B cell (primary cell): Measurements from ENCODE around the gene DOK7. TPM values are rescaled to one million over a fixed set of nuclear protein-coding genes. Genes with fewer than 3 reads are reported as not detected.

Experiments used
- ATAC-seq: fragments of 200-7000 bp; cut with Tn5 transposase; one replicate; pipeline ENCODE4 v1.10.0; 2021; ENCODE audit warnings: low read depth, mild to moderate bottlenecking, moderate number of reproducible peaks, moderate library complexity
- CTCF ChIA-PET: fragments of 350-600 bp; sonication (Branson Sonifier 250); formaldehyde crosslinking; loops from one replicate; lab custom pipeline; 2021; ENCODE audit warnings: antibody characterized with exemption, inconsistent platforms; lab: Charles Lee
- POLR2A ChIA-PET: fragments of 350-600 bp; sonication (Branson Sonifier 250); formaldehyde crosslinking; loops from one replicate; lab custom pipeline; 2021; ENCODE audit warnings: antibody characterized with exemption; lab: Charles Lee
- DNase-seq: peaks from one replicate; pipeline ENCODE4 v3.0.0; 2013
- H2AFZ ChIP-seq: 2 replicates; pipeline ENCODE4 v1.6.1; 2012; ENCODE audit warnings: mild to moderate bottlenecking, low read depth, low read length; ENCODE audit not compliant: insufficient read depth, poor library complexity, severe bottlenecking
- H3K27ac ChIP-seq, 2 donors: 1 replicate in 1 of 2; 2 replicates in 1 of 2; pipeline ENCODE4 v1.5.1; 2012 to 2013; ENCODE audit warnings: low read length in 2 of 2, mild to moderate bottlenecking in 2 of 2, moderate library complexity in 1 of 2
- H3K27me3 ChIP-seq, 4 experiments: fragments of 200-600 bp in 1 of 4; sonication (generic) in 1 of 4; replicated peaks in 1 of 4; 1 replicate in 2 of 4; 2 replicates in 2 of 4; pipeline versions ENCODE4 v1.6.1 to v1.7.0; 2013 to 2016; ENCODE audit warnings: low read length in 3 of 4, mild to moderate bottlenecking in 2 of 4, mixed read lengths in 1 of 4, moderate library complexity in 1 of 4; ENCODE audit not compliant: insufficient read depth in 4 of 4, control insufficient read depth in 3 of 4; ENCODE audit errors: control extremely low read depth in 1 of 4
- H3K36me3 ChIP-seq, 2 experiments: replicated peaks in 1 of 2; 1 replicate in 1 of 2; 2 replicates in 1 of 2; pipeline versions ENCODE4 v1.6.1 to v1.7.1; 2013; ENCODE audit warnings: low read length in 1 of 2; ENCODE audit not compliant: insufficient read depth in 2 of 2, control insufficient read depth in 1 of 2; ENCODE audit errors: control extremely low read depth in 1 of 2, extremely low read depth in 1 of 2
- H3K4me1 ChIP-seq, 2 donors: fragments of 200-600 bp in 1 of 2; sonication (generic) in 1 of 2; 1 replicate in 1 of 2; 2 replicates in 1 of 2; pipeline versions ENCODE4 v1.5.1 to v1.6.1; 2013 to 2017; ENCODE audit warnings: low read length in 2 of 2; ENCODE audit not compliant: control insufficient read depth in 2 of 2, insufficient read depth in 2 of 2
- H3K4me2 ChIP-seq: replicated peaks from 2 replicates; pipeline ENCODE3; 2012; ENCODE audit warnings: mild to moderate bottlenecking, low read depth, low read length; ENCODE audit not compliant: poor library complexity, severe bottlenecking
- H3K4me3 ChIP-seq, 5 experiments: fragments of 200-600 bp in 1 of 5; sonication (generic) in 1 of 5; 1 replicate in 3 of 5; 2 replicates in 2 of 5; pipeline versions ENCODE4 v1.5.1 to v1.7.0; 2011 to 2016; ENCODE audit warnings: low read length in 4 of 5, mild to moderate bottlenecking in 4 of 5, low read depth in 2 of 5, control low read depth in 1 of 5, moderate library complexity in 1 of 5; ENCODE audit not compliant: insufficient read depth in 1 of 5; ENCODE audit errors: control extremely low read depth in 1 of 5, extremely low read depth in 1 of 5
- H3K79me2 ChIP-seq: fragments of 200-600 bp; sonication (generic); one replicate; pipeline ENCODE4 v1.6.0; 2016; ENCODE audit warnings: low read length; ENCODE audit not compliant: control insufficient read depth, insufficient read depth
- H3K9ac ChIP-seq: fragments of 200-600 bp; sonication (generic); 2 replicates; pipeline ENCODE4 v1.6.1; 2017; ENCODE audit warnings: mild to moderate bottlenecking, low read length, moderate library complexity
- H3K9me3 ChIP-seq, 3 donors: one replicate each; pipeline versions ENCODE4 v1.6.1 to v1.7.1; 2013; ENCODE audit warnings: low read length in 2 of 3; ENCODE audit not compliant: control insufficient read depth in 2 of 3, insufficient read depth in 1 of 3; ENCODE audit errors: control extremely low read depth in 1 of 3
- H4K20me1 ChIP-seq: 2 replicates; pipeline ENCODE4 v1.6.0; 2012; ENCODE audit warnings: mild to moderate bottlenecking, low read length; ENCODE audit not compliant: insufficient read depth, control insufficient read depth, poor library complexity, severe bottlenecking
- H3K27ac Mint-ChIP-seq: one replicate; pipeline ENCODE4 v1.8.0; 2021; ENCODE audit warnings: mixed read lengths
- H3K27me3 Mint-ChIP-seq: one replicate; pipeline ENCODE4 v1.8.0; 2021; ENCODE audit warnings: mixed read lengths
- H3K4me1 Mint-ChIP-seq: one replicate; pipeline ENCODE4 v1.8.0; 2021; ENCODE audit warnings: mixed read lengths
- H3K4me3 Mint-ChIP-seq: one replicate; pipeline ENCODE4 v1.8.0; 2021; ENCODE audit warnings: mixed read lengths
- H3K9me3 Mint-ChIP-seq: one replicate; pipeline ENCODE4 v1.8.0; 2022; ENCODE audit warnings: mixed read lengths; ENCODE audit not compliant: insufficient read depth
- CTCF ChIP-seq: fragments of 200-600 bp; IDR thresholded peaks from one replicate; pipeline ENCODE4 v1.8.0; 2022; ENCODE audit warnings: antibody characterized with exemption, mild to moderate bottlenecking
- EZH2 ChIP-seq: IDR thresholded peaks from 2 replicates; pipeline ENCODE4 v1.6.1; 2012; ENCODE audit warnings: borderline replicate concordance, low read depth, mild to moderate bottlenecking, moderate library complexity, low read length; ENCODE audit not compliant: insufficient read depth, poor library complexity, severe bottlenecking
- WGBS: methylation state at CpG from one replicate; pipeline ENCODE4 v1.1.5; 2013; ENCODE audit warnings: missing lambda C conversion rate; ENCODE audit not compliant: insufficient coverage; 5-methylcytosine and 5-hydroxymethylcytosine counted together
- intact Hi-C: fragments of 100-400 bp; cut with micrococcal nuclease; formaldehyde crosslinking; loops from one replicate; pipeline ENCODE4 v1.10.0; 2022
- polyA plus RNA-seq: library from polyadenylated mRNA; depleted of rRNA; stranded (reverse); fragments of >200 nt; gene quantifications from 2 replicates; pipeline ENCODE4 v1.2.3, GENCODE V29; 2012
- total RNA-seq, 2 donors: library from RNA; stranded (reverse); fragments of 120-200 nt in 1 of 2; gene quantifications; 1 replicate in 1 of 2; 2 replicates in 1 of 2; pipeline versions ENCODE4 v1.2.3 to v1.2.4, GENCODE V29; 2013 to 2022

Gene DOK7
- total and polyA plus RNA-seq, 2 donors (not counting 1 experiment from before 2014, with no cell fraction given): 24.1 to 24.8 TPM

GRCh38 chr4:3429651-3430050 is 33.5 kb upstream of the DOK7 start:
- intact Hi-C loops: no loop called here
- Histone ChIP-seq H3K27ac (no peak overlapping the region), H3K9me3 (no peaks in the 10 kb centered on the region), H3K27me3 (no peaks in the 10 kb centered on the region), H3K4me1 (peaks cover 0 to 5% of the 10 kb centered on the region in 2 donors), H2AFZ (no peak overlapping the region), H3K36me3 (no peaks in the 10 kb centered on the region), H3K9ac (no peak overlapping the region), H4K20me1 (no peaks in the 10 kb centered on the region), H3K4me2 (no peak overlapping the region), H3K4me3 (no peak overlapping the region), H3K79me2 (no peaks in the 10 kb centered on the region)
- Mint-ChIP-seq H3K4me3 (no peak overlapping the region), H3K27ac (no peak overlapping the region), H3K9me3 (no peaks in the 10 kb centered on the region), H3K4me1 (peaks cover 3% of the 10 kb centered on the region), H3K27me3 (no peaks in the 10 kb centered on the region)
- DNase-seq (no peak), ATAC-seq (no peak)
- WGBS: 94% methylated on average over 11 of the region's 12 CpGs
- CTCF ChIA-PET: no interaction called here
- TF ChIP-seq EZH2 (no peak), CTCF (no peak)
- POLR2A ChIA-PET: no interaction called here

GRCh38 chr4:3430524-3430923 is 32.6 kb upstream of the DOK7 start:
- CTCF ChIA-PET: interaction anchor here (1.2 kb wide), 1 partner anchor 84 kb away, joined by 4 read pairs; no protein-coding TSS in a partner anchor
- no peak overlapping the region for H2AFZ ChIP-seq
- POLR2A ChIA-PET: no interaction called here
- ATAC-seq (no peak), DNase-seq (no peak)
- no peak overlapping the region for H3K27ac Mint-ChIP-seq
- no peaks in the 10 kb centered on the region for H3K9me3 ChIP-seq
- H3K79me2 ChIP-seq: no peaks in the 10 kb centered on the region
- no peak overlapping the region for H3K4me2 ChIP-seq
- intact Hi-C loops: no loop called here
- TF ChIP-seq EZH2 (no peak), CTCF (no peak)
- H3K4me1 Mint-ChIP-seq: peaks cover 3% of the 10 kb centered on the region
- no peaks in the 10 kb centered on the region for H3K36me3 ChIP-seq
- H3K27me3 ChIP-seq: no peaks in the 10 kb centered on the region
- H3K4me3 ChIP-seq: no peak overlapping the region
- WGBS: 85% methylated on average over 20 of the region's 21 CpGs
- no peaks in the 10 kb centered on the region for H4K20me1 ChIP-seq
- no peak overlapping the region for H3K4me3 Mint-ChIP-seq
- no peak overlapping the region for H3K9ac ChIP-seq
- H3K4me1 ChIP-seq: peaks cover 0 to 5% of the 10 kb centered on the region in 2 donors
- no peak overlapping the region for H3K27ac ChIP-seq
- no peaks in the 10 kb centered on the region for H3K27me3 Mint-ChIP-seq
- H3K9me3 Mint-ChIP-seq: no peaks in the 10 kb centered on the region
